ENCODE measurements around the gene ANAPC2.

Gene ANAPC2

DNA sequence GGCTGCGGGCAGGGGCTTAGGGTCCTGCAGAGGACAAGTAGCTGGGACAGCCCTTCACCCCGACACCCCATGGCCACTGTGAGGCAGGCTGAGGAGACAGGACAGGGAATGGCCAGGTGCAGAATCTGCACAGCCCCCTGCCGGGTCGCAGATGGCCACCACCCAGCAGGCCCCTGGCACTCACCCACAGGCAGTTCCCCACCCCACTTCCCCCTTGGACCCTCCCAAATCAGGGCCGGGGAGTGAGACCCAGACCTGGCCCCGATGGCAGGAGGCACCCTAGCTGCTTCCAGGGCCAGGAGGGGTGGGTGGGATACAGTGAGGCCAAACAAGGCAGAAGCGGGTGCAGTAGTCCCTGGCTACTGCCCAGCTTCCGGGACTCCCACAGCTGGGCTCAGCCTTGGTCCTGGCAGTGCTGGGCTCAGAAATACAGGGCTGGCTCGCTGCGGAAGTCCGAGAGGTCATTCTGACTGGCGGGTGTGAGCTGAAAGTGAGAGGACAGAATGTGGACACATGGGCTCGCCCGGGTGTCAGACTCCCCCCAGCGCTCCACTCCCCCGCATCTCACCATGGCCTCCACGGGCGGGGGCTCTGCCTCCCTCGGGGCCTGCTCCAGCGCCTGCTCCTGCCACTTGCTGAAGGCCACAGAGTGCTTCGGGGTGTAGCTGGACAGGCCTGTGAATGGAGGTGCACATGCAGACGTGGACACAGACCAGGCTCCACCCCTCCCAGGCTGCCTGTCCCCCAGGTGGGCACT lies 3.5 kb upstream of the ANAPC2 start:
- no peak for DNase-seq

DNA sequence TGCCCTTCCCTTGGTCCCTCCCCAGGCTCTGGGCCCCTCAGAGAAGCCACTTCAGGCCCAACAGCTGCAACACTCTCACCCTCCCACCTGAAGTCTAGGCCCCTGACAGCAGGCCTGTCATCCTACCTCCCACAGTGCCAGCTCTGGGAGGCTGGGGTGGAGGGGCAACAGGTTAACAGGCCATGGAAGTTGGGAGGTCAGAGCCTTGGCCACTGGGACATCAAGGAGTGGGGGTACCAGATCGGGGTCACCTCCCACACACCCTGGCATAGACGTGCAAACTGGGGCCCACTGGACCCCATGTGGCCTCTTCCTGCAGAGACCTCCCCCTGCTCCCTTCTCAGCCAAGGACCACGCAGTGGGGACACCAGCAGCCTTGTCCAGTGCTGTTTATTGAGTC lies 2.9 kb upstream of the ANAPC2 start:
- no peak for DNase-seq

DNA sequence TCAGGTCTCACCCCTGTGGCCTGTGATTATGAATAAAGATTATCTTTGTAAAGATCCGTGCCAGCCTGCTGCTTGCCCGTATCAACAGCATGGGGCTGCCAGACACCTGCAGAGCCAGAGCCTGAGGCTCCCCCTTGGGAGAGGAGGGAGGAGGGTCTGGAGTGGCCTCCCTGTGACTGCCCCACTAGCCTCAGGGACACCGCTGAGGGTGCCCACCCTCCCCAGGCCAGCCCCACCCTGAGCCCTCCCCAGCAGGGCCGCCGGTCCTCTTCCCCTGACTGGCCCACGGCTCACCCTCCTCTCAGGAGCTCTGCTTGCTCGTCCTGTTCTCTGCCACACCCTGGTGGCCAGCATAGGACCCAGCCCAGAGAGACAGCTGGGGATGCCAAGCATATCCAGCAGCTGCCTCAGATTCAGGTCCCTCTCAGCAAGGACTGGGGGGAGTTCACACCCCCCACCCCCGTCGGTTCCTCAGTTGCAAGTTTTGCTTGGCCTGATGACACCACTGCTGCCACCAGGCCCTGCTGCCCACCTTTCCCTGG lies 2.0 kb upstream of the ANAPC2 start:
- DNase-seq = no peak

DNA sequence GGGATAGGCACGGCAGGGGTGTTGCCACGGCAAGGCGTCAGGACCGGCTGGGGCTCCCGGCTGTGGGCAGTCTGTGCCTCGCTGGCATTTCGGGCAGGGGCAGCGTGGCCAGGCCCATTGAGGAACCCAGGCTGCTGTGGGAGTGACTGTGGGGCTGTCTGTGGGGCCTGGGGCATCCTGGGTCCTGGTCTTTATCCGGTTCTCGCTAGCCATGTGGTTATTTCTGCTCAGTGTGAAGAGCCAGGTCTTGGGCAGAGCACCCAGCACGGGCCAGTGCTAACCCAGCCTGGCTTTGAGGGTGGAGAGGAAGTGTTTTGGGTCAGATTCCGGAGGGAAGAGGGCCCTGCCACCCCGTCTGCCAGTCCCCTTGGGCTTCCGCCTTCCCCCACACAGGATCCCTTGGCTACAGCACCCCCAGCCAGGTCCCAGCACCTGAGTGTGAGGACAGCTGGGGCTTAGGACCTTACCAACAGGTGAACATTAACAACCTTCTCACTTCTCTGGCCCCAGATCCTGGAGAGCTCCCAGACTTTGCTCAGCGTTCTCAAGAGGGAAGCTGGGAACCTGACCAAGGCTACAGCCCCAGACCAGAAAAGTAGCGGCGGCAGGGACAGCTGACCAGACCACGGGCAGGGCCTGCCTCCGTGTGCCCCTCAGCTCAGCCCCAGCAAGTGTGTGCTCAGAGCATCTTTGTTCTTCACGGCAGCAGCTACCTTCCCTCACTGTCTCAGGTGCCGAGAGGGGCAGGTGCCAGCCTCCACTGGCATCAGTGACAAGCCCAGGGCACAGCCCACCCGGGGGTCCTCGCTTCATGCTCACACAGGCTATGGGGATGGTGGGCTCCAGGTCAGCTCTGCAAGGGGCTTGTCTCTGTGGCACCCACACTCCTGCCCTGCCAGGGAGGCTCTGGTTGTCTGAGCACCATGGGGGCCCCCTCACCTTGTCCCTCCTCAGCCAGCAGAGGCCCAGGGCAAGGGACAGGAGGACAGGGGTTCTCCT lies 1.2 kb upstream of the ANAPC2 start:
- DNase-seq = no peak

DNA sequence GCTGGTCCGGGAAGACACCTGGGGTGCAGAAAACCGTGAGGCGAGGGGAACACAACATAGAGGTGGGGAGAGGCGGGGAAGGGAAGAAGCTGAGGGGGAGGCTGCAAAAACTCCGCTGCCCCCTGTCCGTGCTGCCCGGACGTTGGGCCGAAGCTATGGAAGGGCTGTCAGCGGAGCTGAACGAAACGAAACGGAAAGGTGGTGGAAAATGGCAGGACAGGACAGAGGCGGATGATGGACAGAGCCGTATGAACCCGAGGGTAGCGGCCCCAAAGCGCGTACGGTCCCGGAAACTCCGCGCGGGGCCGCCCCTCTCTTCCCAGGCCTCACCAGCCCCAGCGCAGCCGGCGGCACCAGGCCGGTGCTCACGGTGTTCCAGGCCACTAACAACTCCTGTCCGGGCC lies 272 bp downstream of the ANAPC2 start:
- no peak for DNase-seq

DNA sequence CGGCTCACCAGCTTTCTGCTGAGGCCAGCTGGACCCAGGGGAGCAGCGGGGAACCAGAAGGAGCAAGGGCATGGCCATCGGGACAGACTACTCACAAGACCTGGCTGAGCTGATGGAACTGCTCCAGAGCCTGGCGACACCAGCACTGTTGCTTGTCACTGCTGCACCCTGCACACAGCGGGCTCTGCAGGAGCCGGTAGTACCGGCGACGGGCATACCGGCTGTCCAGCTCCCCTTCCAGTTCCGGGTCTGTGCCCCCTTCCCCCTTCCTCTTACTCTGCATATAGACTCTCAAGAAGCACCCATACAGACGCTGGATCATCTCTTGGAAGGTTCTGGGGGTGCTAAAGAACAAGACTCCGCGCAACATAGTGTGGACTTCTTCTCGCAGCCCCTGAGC lies 974 bp downstream of the ANAPC2 start:
- DNase-seq = no peak

DNA sequence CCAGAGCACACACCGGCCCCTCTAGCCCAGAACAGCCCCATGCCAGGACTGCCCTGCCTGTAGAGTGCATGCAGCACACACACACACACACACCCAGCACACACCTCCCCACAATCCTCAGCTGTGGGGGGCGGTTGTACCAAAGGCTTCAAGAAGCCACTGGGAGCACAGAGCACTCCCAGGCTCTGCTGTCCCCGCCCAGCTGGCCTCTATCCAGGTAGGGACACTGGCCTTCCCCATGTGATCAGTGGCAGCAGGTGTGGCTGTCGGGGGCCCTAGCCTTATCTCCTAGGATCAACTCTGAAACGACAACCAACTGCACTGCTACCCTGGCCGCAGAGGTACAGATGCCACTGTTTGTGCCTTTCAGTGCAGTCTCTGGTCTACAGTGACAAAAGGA lies 2.0 kb downstream of the ANAPC2 start:
- no peak for DNase-seq

DNA sequence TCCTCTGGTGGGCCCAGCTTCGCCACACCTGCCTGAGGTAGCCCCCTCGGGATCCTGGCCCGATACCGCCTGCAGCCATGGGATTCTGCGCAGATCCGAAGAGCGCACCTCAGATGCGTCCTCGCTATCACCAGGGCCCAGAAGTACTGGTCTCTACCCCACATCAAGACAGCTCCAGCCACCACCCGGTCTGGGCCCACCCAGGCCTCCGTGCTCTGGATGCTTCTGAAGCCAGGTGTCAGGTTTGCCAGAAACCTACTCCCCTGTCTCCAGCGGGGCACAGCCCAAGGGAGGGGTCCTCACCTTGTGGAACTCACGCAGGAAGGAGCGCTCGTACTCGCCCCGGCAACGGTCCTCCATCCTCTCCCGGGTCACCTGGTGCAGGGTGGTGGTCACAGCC lies 2.4 kb downstream of the ANAPC2 start:
- no peak for DNase-seq

DNA sequence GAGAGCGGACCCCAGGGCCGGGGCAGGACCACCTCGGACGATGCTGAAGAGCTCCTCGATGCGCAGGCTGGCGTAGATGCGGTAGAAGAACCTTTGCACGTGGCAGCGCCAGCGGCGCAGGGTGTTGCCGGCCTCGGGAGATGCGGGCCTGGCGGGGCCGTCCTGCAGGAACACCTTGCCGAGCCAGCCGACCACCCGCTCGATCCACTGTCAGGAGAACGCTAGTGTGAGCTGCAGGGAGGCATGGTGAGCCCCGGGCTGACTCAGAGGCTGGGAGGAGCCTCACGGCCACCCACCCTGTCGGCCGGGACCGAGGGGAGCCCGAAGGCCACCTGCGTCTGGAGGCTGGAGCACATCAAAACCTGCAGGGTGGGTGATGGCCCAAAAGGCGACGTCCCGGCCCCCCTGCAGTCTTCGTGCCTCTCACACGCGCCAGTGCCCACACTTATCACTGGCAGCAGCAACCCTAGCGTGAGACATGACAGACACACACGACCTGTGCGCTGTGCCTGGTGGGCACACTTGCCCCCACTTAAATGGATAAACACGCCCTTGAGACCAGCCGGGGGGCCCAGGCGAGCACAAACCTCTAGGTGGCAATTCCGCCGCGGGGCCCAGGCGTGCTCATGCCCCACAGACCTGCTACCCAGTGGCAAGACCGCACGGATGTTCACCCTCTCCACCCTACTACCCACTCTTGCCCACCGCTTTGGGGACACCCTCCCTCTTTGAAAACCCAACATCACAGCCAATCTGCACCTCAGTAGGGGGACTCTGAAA lies 3.3 kb downstream of the ANAPC2 start:
- DNase-seq = no peak

DNA sequence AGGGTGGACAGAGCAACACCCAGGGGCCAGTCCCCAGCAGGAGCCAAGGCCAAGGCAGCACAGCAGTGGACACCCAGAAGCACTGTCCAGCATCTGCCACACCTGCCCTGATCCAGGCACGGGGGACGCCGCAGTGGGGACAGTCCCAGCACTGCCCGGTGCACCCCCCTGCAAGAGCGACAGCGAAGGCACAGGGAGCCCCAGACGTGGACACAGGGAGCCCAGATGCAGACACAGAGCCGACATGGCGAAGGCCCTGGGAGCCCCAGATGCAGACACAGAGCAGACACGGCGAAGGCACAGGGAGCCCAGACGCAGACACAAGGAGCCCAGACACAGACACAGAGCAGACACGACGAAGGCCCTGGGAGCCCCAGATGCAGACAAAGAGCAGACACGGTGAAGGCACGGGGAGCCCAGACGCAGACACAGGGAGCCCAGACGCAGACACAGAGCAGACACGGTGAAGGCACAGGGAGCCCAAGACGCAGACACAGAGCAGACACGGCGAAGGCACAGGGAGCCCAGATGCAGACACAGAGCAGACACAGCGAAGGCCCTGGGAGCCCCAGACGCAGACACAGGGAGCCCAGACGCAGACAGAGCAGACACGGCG lies 4.3 kb downstream of the ANAPC2 start:
- DNase-seq = no peak

DNA sequence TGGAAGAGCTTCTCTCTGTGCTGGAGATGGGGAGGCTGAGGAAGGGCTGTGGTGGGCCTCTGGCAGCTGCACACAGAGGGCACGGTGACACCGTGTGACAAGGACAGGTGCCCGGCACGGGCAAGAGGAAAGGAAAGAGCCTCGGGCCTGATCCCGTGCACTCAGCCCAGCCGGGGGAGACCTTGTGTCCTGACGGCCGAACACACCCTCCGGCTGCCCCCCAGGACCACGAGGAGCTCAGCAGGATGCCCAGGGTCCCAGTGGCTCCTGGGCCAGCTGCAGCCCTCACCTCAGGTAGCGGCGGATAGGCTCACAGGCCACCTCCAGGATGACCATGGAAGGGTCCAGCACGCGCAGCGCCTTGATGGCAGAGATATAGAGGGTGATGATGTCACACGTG lies 5.5 kb downstream of the ANAPC2 start:
- DNase-seq = no peak

DNA sequence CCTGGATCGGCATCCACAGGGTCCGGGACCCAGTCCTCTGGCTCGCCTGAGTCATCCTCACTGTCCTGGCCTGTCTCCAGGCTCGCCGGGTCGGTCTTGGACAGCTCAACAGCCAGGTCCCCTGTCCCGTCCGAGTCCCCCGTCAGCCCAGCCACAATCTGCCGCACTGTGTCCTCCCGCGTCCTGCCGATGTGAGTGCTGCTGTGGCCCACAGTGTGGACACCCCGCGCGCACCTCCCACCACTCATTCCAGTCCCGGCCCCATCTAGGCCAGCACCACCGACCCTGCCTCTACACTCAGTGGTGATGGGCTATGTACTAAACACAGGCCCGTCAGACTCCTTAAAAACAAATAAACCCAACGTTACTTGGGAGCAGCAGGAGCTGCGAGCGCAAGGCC lies 6.7 kb downstream of the ANAPC2 start:
- no peak for DNase-seq

DNA sequence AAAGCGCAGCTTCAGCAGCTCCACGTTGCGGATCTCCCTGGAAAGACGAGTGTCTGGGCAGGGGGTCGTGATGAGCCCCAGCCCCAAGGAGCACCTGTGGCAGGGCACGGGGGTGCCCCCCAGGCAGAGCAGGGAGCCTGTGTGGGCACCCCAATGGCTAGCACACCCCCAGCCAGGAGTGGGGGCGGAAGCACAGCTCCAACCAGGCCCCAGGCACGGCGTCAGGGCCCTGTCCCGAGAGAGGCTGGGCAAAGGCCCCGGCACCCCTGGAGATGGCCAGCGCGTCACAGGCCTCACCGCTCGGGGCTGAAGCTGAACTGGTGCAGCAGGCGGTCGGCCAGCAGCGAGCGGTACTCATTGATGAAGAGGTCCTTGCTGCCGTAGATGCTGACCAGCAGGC lies 7.9 kb downstream of the ANAPC2 start:
- DNase-seq = no peak

DNA sequence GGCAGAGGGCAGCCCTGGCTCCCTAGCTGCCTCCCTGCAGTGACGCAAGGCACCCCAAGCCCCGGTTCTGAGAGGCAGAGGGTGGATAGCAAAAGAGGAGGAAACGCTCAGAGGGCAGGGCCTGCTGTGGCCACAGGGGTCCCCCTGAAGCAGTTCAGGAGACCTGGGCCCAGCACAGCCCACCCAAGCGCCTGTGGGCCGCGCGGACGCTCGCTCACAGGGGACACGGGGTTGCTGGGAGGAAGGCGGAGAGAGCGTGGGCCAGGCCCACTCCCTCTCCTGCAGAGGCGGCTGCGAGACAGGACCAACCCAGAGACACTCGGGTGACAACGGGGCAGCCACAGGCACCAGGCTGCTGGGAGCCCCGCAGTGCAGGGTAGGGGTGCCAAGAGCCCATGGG lies 8.6 kb downstream of the ANAPC2 start:
- DNase-seq = no peak

DNA sequence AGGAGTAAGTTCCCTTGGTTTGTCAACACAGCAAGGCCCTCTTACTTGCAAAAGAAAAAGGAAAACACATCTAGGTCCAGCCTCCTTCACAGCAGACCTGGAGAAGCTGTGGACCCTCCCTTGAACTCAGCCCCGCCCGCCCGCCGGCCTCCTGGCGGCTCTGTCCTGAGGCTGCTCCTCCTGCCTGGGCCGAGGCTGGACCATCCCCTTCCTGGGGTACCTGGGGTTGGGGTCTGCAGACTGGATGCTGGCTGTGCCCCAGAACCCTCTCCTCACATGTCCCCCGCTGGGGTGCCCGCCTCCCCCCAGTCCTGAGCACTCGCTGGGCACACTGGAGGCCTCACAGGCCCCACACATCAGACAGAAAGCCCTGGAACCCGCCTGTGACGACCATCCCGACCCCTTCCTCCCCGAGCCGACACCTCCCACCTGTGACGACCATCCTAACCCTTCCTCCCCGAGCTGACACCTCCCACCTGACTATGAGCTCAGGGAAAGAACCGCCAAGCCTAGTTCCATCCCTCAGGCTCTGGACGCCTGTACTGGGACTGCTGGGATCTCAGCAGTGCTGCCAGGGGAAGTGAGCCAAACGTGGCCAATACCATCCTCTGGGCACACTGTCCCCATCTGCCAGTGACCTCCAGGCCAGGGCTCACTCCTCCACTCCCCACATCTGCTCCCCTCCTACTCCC lies 9.3 kb downstream of the ANAPC2 start:
- no peak for DNase-seq

DNA sequence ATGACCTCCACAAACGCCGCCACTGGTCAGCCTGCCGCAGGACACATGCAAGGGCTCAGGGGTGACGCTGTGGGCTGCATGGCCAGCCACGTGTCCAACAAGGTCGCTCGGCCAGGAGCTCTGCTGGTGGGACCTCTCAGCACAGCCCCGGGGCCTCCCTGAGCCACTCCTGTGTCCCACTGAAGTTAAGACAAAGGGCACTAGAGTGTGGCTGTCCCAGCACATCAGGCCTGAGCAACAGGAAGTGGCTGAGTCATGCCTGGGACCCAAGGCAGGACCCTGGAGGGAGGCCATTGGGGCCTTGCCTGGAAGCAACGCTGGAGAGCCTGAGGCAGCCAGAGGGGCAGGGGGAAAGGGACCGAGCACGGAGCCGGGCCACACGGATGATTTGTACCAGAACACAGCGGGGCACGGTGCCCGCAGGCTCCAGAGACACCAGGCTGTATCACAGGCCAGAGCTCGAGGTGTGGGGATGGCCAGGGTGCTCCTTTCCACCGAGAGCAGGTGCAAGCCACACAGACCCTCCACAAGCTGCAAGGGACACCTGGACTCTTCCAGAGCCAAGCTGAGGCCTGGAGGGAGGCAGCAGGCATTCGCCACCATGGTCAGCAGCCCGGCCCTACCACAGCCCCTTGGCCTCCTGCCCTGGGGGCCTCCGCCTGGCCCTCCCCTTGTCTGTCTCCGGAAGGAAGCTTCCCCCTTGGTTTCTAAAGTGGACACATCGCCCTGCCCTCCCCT lies 10.0 kb downstream of the ANAPC2 start:
- no peak for DNase-seq

DNA sequence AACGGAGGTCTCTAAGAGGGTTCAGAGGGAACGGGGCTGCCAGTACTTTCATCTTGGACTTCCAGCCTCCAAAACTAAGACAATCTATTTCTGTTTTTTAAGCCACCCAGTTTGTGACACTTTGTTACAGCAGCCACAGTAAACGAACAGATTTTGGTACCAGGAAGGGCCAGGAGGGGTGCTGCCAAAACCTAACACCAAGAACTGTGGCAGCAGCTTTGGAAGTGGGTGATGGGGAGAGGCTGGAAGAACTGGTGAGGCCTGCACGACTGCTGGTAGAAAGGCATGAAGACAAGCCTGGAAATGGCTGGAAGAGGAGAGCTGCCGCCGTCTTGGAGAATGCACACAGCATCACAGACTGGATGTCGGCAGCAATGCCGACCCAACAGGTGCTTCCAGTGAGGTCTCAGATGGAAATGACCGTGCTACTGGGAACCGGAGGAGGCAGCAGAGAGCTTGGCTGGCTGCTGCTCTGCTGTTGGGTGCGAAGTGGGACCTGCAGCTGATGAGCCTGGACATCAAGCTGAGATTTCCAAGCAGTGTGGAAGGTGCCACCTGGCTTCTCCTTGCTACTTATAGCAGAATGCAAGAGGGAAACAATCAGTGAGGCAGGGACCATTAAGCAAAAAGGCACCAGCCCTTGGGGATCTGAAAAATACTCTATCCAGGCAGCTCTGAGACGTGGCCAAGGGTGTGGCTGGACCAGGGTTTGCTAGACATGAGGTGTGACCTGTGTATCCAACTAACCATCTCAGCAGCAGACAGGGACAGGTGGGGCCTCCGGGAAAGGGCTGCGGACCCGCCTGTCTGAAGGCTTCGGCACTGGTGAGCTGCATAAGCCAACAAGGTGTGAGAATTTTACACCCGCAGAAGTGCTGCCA lies 11.8 kb downstream of the ANAPC2 start:
- DNase-seq = peak; percentile 27

DNA sequence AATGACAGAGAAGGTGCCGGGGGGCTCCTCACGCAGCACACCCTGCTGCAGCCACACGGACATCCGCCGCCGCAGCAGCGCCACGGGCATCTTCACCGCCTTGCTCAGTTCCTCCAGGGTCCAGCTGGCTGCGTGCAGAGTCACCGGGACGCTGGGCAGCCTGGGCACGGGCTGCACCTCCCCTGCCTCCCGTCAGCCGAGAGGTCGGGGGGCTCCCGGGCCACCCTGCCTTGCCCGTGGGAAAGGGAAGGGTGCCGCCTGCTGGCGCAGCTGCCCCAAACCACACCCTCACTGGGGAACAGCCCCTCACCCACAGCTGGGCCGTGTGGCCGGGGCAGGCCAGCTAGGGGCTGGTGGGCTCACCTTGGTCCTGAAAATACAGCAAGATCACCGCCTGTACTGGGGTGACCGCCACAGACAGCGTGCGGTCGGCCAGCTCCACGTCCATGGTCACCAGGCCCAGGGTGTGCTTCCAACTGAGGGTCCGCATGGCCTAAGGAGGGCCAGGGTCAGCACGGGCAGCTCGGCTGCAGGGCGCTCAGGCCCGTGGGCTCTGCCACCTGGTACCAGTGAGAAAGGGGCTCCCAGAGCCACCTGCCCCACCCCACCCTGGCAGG lies 12.9 kb downstream of the ANAPC2 start:
- no peak for DNase-seq

DNA sequence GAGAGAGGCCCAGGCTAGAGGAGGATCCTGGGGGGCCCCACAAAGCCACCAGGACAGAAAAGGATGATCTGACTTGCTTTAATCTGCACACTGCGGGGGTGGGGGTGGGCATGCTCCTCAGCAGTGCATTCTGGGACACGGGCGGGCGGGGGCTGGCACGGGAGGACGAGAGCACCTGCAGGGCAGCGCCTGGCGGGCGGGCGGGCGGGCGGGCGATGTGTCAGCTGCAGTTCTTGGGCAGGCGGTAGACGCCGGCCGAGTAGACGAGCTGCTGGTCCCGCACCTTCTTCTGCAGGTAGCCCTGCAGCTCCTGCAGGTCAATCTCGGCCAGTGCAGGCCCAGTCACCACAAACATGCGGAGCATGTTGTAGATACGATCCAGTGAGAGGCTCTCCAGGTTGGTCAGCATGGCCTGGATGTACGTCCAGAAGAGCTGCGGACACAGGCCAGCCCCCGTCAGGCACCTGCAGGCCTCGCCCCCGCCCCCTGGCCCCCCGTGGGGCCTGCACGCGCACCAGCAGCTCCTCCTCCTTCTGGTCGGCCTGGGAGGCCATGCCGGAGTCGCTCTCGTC lies 13.6 kb downstream of the ANAPC2 start:
- DNase-seq = no peak
